ENCODE measurements around the gene KLK6. TPM values are rescaled to one million over a fixed set of nuclear protein-coding genes. Genes with fewer than 3 reads are reported as not detected.

KLK6 gene
- total RNA-seq, 1 donor from 2014 or later = 10.3 TPM

GRCh38 chr19:50909240-50910070 lies 59.9 kb downstream of the KLK6 start:
- no peaks in the 10 kb centered on the region for H3K36me3 ChIP-seq
- DNase-seq (ENCODE audit: extremely low spot score in 2 of 2) = no peak
- no peak overlapping the region for H3K4me3 ChIP-seq
- H3K4me1 ChIP-seq = peaks cover 8% of the 10 kb centered on the region
- no peak for TF ChIP-seq POLR2AphosphoS5 (IDR thresholded peaks at IDR 0.05; ENCODE audit: insufficient read depth in 1 of 2, low read depth in 1 of 2)
- TF ChIP-seq CTCF (IDR thresholded peaks at IDR 0.05) = no peak
- TF ChIP-seq POLR2A (IDR thresholded peaks at IDR 0.05) = no peak
- no peak overlapping the region for H3K27ac ChIP-seq
- intact Hi-C loops (cut with DNase I) = no loop called here
- H3K27me3 ChIP-seq = no peaks in the 10 kb centered on the region
- no peaks in the 10 kb centered on the region for H3K9me3 ChIP-seq

Other genes with a start within 250 kb of the KLK6 start
- 0.98 TPM for gene SHANK1, start 249.8 kb downstream of the KLK6 start, total RNA-seq
- 25.0 TPM for gene CLEC11A, start 246.2 kb downstream of the KLK6 start, total RNA-seq
- gene GPR32, start 199.1 kb downstream of the KLK6 start, total RNA-seq = not detected
- gene ACP4, start 179.2 kb downstream of the KLK6 start, total RNA-seq = not detected
- not detected for gene KLK1, start 145.8 kb downstream of the KLK6 start, total RNA-seq
- gene KLK15, start 136.0 kb downstream of the KLK6 start, total RNA-seq = not detected
- not detected for gene KLK3, start 114.7 kb downstream of the KLK6 start, total RNA-seq
- not detected for gene KLK2, start 96.2 kb downstream of the KLK6 start, total RNA-seq
- not detected for gene KLK4, start 58.2 kb downstream of the KLK6 start, total RNA-seq
- 5.9 TPM for gene KLK5, start 16.6 kb downstream of the KLK6 start, total RNA-seq
- 14.2 TPM for gene KLK7, start 14.3 kb upstream of the KLK6 start, total RNA-seq
- 16.2 TPM for gene KLK8, start 32.0 kb upstream of the KLK6 start, total RNA-seq
- 54.5 TPM for gene KLK10, start 50.1 kb upstream of the KLK6 start, total RNA-seq
- 103 TPM for gene KLK11, start 57.0 kb upstream of the KLK6 start, total RNA-seq
- gene KLK12, start 65.4 kb upstream of the KLK6 start, total RNA-seq = 4.2 TPM
- 31.2 TPM for gene KLK13, start 95.5 kb upstream of the KLK6 start, total RNA-seq
- gene KLK14, start 113.3 kb upstream of the KLK6 start, total RNA-seq = not detected
- 8.8 TPM for gene CTU1, start 138.8 kb upstream of the KLK6 start, total RNA-seq
- gene SIGLEC9, start 155.3 kb upstream of the KLK6 start, total RNA-seq = 5.9 TPM
- 1.5 TPM for gene SIGLEC7, start 172.7 kb upstream of the KLK6 start, total RNA-seq